PC-9 (cell line): ENCODE measurements around the gene DDAH2. TPM values are rescaled to one million over a fixed set of nuclear protein-coding genes. Genes with fewer than 3 reads are reported as not detected.

Source experiments
- BruUV-seq: library from RNA; stranded (reverse); fragments of 400-500 nt; replicated peaks from 2 replicates; lab custom pipeline; 2021; lab: Mats Ljungman, UMichigan
- CTCF ChIA-PET: fragments of 300-600 bp; sonication (Branson Sonifier 250); formaldehyde crosslinking; loops from one replicate; lab custom pipeline; 2022; ENCODE audit warnings: antibody characterized with exemption; lab: Charles Lee
- POLR2A ChIA-PET: fragments of 300-600 bp; sonication (Branson Sonifier 250); formaldehyde crosslinking; loops from one replicate; lab custom pipeline; 2022; ENCODE audit warnings: antibody characterized with exemption; ENCODE audit not compliant: unreplicated experiment; lab: Charles Lee
- DNase-seq, 2 experiments: peaks; one replicate each; pipeline versions ENCODE4 v3.0.0 to v3.0.0-alpha.2; 2015 to 2022; ENCODE audit warnings: mixed read lengths in 1 of 2
- H2AFZ ChIP-seq: fragments of 200-600 bp; sonication (generic); 2 replicates; pipeline ENCODE4 v1.8.1; 2017; ENCODE audit warnings: antibody characterized with exemption
- H3F3A ChIP-seq: fragments of 200-600 bp; sonication (generic); 2 replicates; pipeline ENCODE4 v1.8.1; 2017; ENCODE audit warnings: antibody characterized with exemption, mild to moderate bottlenecking, low read depth; ENCODE audit not compliant: insufficient read depth
- H3K27ac ChIP-seq: fragments of 200-600 bp; sonication (generic); 2 replicates; pipeline ENCODE4 v1.6.1; 2016; ENCODE audit warnings: mixed run types
- H3K27me3 ChIP-seq: fragments of 200-600 bp; sonication (generic); 2 replicates; pipeline ENCODE4 v1.6.1; 2016; ENCODE audit warnings: low read depth, mixed run types; ENCODE audit not compliant: insufficient read depth
- H3K36me3 ChIP-seq: fragments of 200-600 bp; sonication (generic); 2 replicates; pipeline ENCODE4 v1.6.1; 2016; ENCODE audit warnings: low read depth, mixed run types
- H3K4me1 ChIP-seq: fragments of 200-600 bp; sonication (generic); replicated peaks from 2 replicates; pipeline ENCODE4 v1.6.1; 2016; ENCODE audit warnings: mixed run types; ENCODE audit not compliant: insufficient read depth
- H3K4me2 ChIP-seq: fragments of 200-600 bp; sonication (generic); 2 replicates; pipeline ENCODE4 v1.6.1; 2017; ENCODE audit warnings: mixed run types
- H3K4me3 ChIP-seq: fragments of 200-600 bp; sonication (generic); 2 replicates; pipeline ENCODE4 v1.6.1; 2016; ENCODE audit warnings: mixed run types
- H3K79me2 ChIP-seq: fragments of 200-600 bp; sonication (generic); 2 replicates; pipeline ENCODE4 v1.6.1; 2017; ENCODE audit warnings: low read depth, mixed run types
- H3K9me2 ChIP-seq: fragments of 200-600 bp; sonication (generic); 2 replicates; pipeline ENCODE4 v1.8.1; 2017; ENCODE audit warnings: mild to moderate bottlenecking; ENCODE audit not compliant: insufficient read depth
- H3K9me3 ChIP-seq: fragments of 200-600 bp; sonication (generic); 2 replicates; pipeline ENCODE4 v1.8.1; 2016; ENCODE audit warnings: low read depth; ENCODE audit not compliant: insufficient read depth
- H4K20me1 ChIP-seq: fragments of 200-600 bp; sonication (generic); 2 replicates; pipeline ENCODE4 v1.8.1; 2017; ENCODE audit not compliant: insufficient read depth
- EZH2 ChIP-seq: fragments of 200-600 bp; sonication (generic); IDR thresholded peaks from 2 replicates; pipeline ENCODE4 v1.8.0; 2017; ENCODE audit warnings: antibody characterized with exemption, low read depth
- intact Hi-C: fragments of 100-400 bp; cut with micrococcal nuclease; formaldehyde crosslinking; loops from one replicate; pipeline ENCODE4 v1.10.0; 2022; ENCODE audit not compliant: unreplicated experiment
- total RNA-seq: library from RNA; stranded (reverse); gene quantifications from 2 replicates; pipeline ENCODE4 v1.2.3, GENCODE V29; 2021
- TF ChIP-seq, protein P1 (sequence below): fragments of 200-600 bp; sonication (generic); conservative IDR thresholded peaks from 2 replicates; pipeline ENCODE4 v1.6.1; 2017; ENCODE audit warnings: mixed run types, antibody characterized with exemption, mild to moderate bottlenecking, moderate library complexity

DDAH2 gene
- total RNA-seq, 1 experiment from 2014 or later: 58.3 TPM

DNA sequence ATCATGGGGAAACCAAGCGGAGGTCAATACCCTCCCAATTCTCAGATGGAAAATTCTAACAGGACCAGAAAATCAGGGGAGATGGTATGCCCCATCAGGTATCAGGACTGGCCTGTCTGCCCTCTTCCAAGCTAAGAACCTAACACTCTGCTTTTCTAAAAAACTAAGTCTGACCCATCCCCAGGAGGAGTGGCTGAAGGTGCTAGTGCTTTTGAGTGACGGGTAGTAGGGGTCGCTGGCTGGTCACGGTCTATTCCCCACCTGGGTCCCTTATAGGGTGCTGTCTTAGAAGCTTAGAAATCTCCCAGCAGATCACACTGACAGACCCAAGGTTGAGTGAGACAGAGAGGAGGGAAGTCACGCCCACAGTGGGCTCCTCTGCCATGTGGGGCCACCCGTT, 35.6 kb downstream of the DDAH2 start:
- POLR2A ChIA-PET: no interaction called here
- CTCF ChIA-PET: interaction anchor here (0.6 to 0.7 kb wide), 2 partner anchors 17 to 56 kb away, joined by 3 to 6 read pairs; no protein-coding TSS in a partner anchor
- Histone ChIP-seq H3K9me3 (no peaks in the 10 kb centered on the region), H3K79me2 (no peaks in the 10 kb centered on the region), H3K4me2 (no peak overlapping the region), H3K9me2 (no peaks in the 10 kb centered on the region), H3K27ac (no peak overlapping the region), H3K4me3 (no peak overlapping the region), H3F3A (no peaks in the 10 kb centered on the region; the same call in 1 of the 2 replicates), H3K4me1 (no peaks in the 10 kb centered on the region; the same call in 1 of the 2 replicates), H3K27me3 (no peaks in the 10 kb centered on the region), H3K36me3 (peaks cover 3% of the 10 kb centered on the region; the same call in 1 of the 2 replicates), H4K20me1 (no peaks in the 10 kb centered on the region; the same call in 1 of the 2 replicates), H2AFZ (no peak overlapping the region)
- no peak for DNase-seq
- no TSS peak for BruUV-seq
- TF ChIP-seq EZH2: no peak
- TF ChIP-seq, protein P1, sequence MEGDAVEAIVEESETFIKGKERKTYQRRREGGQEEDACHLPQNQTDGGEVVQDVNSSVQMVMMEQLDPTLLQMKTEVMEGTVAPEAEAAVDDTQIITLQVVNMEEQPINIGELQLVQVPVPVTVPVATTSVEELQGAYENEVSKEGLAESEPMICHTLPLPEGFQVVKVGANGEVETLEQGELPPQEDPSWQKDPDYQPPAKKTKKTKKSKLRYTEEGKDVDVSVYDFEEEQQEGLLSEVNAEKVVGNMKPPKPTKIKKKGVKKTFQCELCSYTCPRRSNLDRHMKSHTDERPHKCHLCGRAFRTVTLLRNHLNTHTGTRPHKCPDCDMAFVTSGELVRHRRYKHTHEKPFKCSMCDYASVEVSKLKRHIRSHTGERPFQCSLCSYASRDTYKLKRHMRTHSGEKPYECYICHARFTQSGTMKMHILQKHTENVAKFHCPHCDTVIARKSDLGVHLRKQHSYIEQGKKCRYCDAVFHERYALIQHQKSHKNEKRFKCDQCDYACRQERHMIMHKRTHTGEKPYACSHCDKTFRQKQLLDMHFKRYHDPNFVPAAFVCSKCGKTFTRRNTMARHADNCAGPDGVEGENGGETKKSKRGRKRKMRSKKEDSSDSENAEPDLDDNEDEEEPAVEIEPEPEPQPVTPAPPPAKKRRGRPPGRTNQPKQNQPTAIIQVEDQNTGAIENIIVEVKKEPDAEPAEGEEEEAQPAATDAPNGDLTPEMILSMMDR: no peak
- intact Hi-C loops: no loop called here

DNA sequence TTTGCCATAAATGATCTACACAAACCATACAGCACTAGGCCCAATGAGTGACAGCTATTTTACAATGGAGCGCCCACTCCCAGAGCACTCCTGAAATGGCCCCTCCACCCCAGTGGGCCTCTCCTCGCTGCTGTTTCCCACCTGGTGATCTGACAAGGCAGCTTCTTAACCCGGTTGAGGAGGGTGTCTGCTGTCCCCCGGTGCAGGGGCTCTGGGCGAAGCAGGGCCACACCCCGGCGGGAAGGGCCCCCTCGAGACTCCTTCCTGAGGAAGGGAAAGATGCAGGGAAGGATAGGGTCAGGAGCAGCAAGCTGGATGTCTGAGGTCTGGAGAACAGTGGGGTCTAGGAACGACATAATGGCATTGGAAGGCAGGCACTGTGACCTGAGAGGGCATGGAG, 36.2 kb downstream of the DDAH2 start:
- intact Hi-C loops: no loop called here
- ChIA-PET POLR2A (no interaction called here), CTCF (no interaction called here)
- Histone ChIP-seq H3K36me3 (peaks cover 3% of the 10 kb centered on the region; the same call in 1 of the 2 replicates), H4K20me1 (no peaks in the 10 kb centered on the region; the same call in 1 of the 2 replicates), H3K9me3 (no peaks in the 10 kb centered on the region), H3K4me3 (no peak overlapping the region), H3K9me2 (no peaks in the 10 kb centered on the region), H3K4me2 (no peak overlapping the region), H3K27ac (no peak overlapping the region), H3F3A (no peaks in the 10 kb centered on the region; the same call in 1 of the 2 replicates), H3K79me2 (no peaks in the 10 kb centered on the region), H2AFZ (no peak overlapping the region), H3K27me3 (no peaks in the 10 kb centered on the region), H3K4me1 (no peaks in the 10 kb centered on the region; the same call in 1 of the 2 replicates)
- TF ChIP-seq EZH2: no peak
- TF ChIP-seq, protein P1: no peak
- DNase-seq: no peak
- BruUV-seq: no TSS peak

DNA sequence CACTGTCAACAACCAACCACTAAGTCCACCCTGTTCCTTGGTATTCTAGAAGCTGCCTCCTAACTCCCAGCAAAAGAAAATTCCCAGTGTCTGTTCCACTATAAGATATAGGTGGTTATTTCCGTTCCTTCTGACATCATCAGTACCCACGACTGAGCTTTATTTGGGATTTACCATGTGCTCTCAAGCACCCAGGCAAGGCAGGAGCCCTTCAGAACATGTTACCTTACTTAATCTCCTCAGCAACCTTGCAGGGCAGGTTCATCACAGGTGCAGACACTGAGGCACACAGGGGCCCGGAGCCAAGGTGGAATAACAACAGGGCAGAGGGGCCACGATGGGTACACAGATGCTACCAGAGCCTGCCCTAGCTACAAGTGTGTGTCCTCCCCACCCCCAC, 36.7 kb downstream of the DDAH2 start:
- POLR2A ChIA-PET: no interaction called here
- no peaks in the 10 kb centered on the region for H3K27me3 ChIP-seq
- intact Hi-C loops: no loop called here
- DNase-seq: no peak
- TF ChIP-seq, protein P1: no peak
- TF ChIP-seq EZH2: no peak
- no peaks in the 10 kb centered on the region; the same call in 1 of the 2 replicates for H3F3A ChIP-seq
- H3K4me3 ChIP-seq: no peak overlapping the region
- H4K20me1 ChIP-seq: no peaks in the 10 kb centered on the region
- H3K9me2 ChIP-seq: no peaks in the 10 kb centered on the region
- no peak overlapping the region for H3K27ac ChIP-seq
- no peak overlapping the region for H2AFZ ChIP-seq
- H3K36me3 ChIP-seq: peaks cover 3% of the 10 kb centered on the region; the same call in 1 of the 2 replicates
- H3K79me2 ChIP-seq: no peaks in the 10 kb centered on the region
- no peak overlapping the region for H3K4me2 ChIP-seq
- no TSS peak for BruUV-seq
- CTCF ChIA-PET: no interaction called here
- H3K9me3 ChIP-seq: no peaks in the 10 kb centered on the region
- H3K4me1 ChIP-seq: no peaks in the 10 kb centered on the region; the same call in 1 of the 2 replicates
